Thyroid gland (tissue), 4 donors: Measurements from ENCODE around the gene SCARF2.

ENCODE experiments used
- CTCF ChIP-seq, 6 experiments: fragments of 200-600 bp in 3 of 6; fragments of 450-650 bp in 3 of 6; sonication (generic) in 3 of 6; IDR thresholded peaks; one replicate each; pipeline ENCODE4 v1.5.1; 2016 to 2019; ENCODE audit warnings: antibody characterized with exemption in 6 of 6, mild to moderate bottlenecking in 2 of 6, inconsistent platforms in 1 of 6, moderate library complexity in 1 of 6
- POLR2A ChIP-seq, 2 donors: fragments of 450-650 bp; IDR thresholded peaks; one replicate each; pipeline ENCODE4 v1.6.1; 2017; ENCODE audit warnings: antibody characterized with exemption in 2 of 2, mild to moderate bottlenecking in 2 of 2, moderate library complexity in 1 of 2

DNA sequence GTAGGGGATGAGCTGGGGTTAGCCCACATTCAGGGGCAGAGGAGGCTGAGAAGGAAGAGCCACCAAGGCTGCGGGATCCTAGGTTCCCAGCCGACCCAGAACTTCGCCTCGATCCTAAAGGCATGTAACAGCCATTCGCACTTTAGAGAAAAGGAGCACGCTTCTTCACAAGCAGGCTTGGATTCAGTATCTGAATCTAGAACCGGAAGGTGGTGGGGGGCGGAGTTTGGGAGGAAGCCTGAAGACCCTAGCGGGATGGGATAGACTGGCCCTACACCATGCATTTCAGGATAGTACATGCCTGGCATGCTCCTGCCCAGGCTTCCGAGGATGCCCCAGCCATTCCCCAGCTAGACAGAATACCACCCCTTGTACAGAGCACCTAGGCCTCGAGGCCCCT lies 4.4 kb downstream of the SCARF2 start:
- TF ChIP-seq CTCF (IDR thresholded peaks at IDR 0.05), result no peak
- no peak for TF ChIP-seq POLR2A (IDR thresholded peaks at IDR 0.05)
